GM10266 (cell line): ENCODE results near the gene RHOXF2.
"Not testable (repeated sequence)": the region's sequence is repeated elsewhere in the genome, so short reads cannot be mapped to it uniquely, and the experiment has no call there.

ENCODE experiments used
- DNase-seq: peaks from one replicate; pipeline ENCODE4 v3.0.0; 2012; ENCODE audit errors: extremely low spot score
- TF ChIP-seq, protein P1 (sequence below): IDR thresholded peaks from 2 replicates; pipeline ENCODE4 v1.5.1; 2012; ENCODE audit warnings: mild to moderate bottlenecking, low read depth; ENCODE audit not compliant: control insufficient read depth, insufficient read depth; ENCODE audit errors: missing control alignments

Gene RHOXF2

DNA sequence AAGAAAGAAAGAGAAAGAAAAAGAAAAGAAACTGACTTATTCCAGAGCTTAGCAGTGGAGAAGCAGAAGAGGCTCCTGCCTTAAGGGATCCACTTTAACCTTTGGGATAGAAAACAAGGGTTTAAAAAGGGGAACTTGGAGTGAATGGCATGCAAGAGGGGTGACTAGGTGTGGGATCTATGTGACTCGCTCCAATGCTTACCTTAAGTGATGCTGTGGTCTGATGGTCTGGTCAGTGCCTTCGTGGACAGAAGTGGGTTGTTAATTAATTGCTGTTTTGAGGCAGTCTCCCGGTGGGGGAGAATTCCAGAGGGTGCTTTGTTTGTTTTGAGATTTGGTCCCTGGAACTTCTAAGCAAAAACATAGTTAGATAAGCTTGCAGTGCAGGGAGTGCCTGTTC lies 21.6 kb upstream of the RHOXF2 start:
- TF ChIP-seq, protein P1, sequence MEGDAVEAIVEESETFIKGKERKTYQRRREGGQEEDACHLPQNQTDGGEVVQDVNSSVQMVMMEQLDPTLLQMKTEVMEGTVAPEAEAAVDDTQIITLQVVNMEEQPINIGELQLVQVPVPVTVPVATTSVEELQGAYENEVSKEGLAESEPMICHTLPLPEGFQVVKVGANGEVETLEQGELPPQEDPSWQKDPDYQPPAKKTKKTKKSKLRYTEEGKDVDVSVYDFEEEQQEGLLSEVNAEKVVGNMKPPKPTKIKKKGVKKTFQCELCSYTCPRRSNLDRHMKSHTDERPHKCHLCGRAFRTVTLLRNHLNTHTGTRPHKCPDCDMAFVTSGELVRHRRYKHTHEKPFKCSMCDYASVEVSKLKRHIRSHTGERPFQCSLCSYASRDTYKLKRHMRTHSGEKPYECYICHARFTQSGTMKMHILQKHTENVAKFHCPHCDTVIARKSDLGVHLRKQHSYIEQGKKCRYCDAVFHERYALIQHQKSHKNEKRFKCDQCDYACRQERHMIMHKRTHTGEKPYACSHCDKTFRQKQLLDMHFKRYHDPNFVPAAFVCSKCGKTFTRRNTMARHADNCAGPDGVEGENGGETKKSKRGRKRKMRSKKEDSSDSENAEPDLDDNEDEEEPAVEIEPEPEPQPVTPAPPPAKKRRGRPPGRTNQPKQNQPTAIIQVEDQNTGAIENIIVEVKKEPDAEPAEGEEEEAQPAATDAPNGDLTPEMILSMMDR = no peak

DNA sequence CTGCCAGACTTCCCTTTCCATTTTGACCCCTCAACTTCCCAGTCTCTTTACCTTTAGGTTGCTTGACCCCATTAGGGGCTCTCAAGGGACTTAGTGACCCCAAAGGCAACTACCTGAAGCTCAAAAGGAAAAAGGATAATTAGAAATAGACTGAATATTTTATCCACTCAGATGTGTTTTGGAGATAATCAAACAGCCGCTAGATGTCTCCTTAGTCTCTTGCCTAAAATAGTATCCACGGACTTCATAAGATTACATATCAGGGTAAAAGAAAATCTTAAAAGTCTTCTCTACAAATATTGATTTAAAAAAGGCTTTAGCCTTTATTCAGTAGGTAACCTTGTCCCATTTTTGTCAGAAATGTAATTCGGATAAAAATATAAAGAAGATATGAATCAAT lies 21.0 kb upstream of the RHOXF2 start:
- TF ChIP-seq, protein P1 = no peak
- DNase-seq = no peak

More for the DNA sequence above, 21.6 kb upstream of the RHOXF2 start:
- DNase-seq = no peak

DNA sequence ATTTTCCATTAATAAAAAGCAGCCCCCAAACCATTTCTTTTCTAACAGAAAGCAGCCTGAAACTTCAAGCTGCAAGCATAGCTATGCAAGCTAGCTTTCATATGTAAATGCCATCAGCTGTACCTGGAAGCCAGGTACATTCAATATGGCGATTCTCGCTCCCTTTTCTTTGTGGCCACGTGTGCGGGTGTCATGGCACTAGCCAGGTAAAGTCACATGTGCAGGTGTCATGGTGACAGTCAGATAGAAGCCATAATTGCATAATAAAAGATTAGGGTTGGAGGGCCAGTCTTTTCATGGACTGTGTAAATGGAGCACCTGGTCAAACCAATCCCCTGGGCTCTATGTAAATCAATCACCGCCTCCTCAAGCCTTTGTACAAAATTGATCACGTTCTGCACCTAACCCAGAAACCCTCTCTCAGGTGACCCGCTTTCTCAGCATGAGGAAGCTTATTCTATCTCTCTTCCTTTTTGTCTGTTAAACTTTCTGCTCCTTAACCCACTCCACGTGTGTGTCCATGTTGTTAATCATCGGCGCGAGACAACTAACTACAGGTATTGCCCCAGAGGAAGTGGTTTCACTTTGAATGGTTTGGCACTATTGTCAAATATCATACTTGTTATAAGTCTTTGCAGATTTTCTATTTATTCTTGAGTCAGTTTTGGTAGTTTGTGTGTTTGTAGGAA lies 18.0 kb upstream of the RHOXF2 start:
- no peak for DNase-seq
- TF ChIP-seq, protein P1 = no peak

DNA sequence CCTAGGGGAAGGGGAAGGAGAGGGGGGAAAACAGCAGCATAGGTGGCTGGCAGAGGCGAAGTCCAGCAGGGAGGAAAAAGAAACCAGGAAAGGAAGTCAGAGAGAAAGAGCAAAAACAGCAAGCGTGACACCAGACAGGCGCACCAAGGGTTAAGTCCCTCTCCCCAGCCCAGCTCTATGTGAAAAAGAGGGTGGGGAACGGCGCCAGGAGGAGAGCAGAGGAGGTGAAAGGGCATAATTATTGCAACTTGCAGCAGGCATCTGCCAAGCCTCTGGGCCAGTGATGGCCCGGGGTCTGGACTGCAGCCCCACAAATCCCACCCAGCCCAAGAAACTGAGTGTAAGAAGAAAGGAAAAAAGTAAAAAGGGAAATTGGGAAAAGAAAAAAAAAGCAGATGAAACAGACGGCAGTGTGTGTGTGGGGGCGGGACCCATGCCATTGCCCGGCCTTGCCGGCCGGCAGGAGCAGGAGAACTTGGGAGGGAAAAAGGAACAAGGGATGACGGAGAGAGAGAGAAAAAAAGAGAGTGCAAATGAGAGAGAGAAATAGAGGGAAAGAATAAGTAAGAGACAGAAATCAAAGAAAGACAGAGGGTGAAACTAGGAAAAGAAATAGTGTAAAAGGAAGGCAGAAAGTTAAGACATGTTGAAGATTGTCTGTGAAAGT lies 14.1 kb upstream of the RHOXF2 start:
- TF ChIP-seq, protein P1 = no peak
- DNase-seq = no peak

DNA sequence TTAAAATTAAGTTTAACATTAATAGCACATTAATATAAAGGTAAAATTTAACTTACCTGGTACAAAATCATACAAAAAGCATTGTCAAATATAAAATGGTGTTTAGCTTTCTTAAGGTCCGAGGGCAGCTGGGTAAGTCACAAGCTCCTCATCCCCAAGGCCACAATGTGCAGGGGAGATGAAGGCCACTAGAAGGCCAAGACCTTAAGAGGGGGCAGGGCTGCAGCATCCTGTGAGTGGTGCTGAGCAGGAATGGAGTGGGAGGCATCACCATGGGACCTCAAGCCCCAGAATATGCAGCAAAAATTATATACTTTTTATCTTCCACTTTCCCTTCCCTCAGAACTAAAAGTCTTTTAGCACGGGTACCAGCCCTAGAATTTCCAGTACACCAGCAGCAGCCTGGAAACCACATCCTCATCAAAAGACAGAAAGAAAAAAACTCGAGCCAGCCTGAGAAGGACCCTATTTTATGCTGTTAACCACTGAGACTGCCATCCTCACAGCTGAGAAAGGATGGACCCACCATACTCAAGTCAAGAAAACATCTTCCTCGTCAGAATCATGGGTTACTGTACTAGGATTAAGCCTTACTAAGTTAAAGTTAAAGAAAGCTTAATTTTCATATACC lies 13.0 kb upstream of the RHOXF2 start:
- DNase-seq = no peak
- TF ChIP-seq, protein P1 = no peak

DNA sequence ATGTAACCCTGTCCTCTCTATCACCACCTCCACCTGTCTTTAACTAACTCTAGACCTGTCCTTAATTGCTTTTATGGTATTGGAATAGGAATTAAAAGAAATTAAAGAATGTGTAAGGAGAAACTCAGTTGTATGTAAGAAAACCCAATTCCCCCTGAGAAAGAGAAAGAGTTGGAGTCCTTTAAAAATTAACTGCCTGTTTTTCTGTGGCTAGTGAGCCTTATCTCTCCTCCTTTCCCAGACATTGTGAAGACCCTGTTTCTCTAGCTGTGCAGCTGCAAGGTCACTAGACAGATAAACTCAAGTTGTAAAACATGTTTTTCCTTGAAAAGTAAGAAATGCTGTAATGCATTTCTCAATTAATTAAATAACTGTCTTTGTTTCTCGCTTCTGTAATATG lies 12.1 kb upstream of the RHOXF2 start:
- DNase-seq = not testable (repeated sequence)

DNA sequence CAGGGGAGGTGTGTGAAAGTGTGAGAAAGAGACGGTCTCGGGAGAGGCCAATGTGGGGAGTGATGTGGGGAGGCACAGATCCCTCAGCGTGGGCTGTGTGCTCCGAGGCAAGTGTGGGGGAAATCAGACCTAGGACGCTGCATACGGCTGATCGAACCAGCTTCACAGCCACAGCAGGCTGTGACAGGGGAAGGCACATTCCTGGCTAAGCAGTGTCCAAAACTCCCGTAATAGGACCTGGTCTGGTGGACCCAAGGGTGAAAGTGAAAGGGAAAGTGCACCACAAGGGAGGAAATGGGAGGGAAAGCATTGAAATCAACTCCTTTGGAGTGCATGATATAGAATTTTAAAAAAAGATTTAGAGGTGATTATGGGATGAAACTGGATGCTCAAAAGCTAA lies 10.9 kb upstream of the RHOXF2 start:
- DNase-seq = no peak
- TF ChIP-seq, protein P1 = no peak

DNA sequence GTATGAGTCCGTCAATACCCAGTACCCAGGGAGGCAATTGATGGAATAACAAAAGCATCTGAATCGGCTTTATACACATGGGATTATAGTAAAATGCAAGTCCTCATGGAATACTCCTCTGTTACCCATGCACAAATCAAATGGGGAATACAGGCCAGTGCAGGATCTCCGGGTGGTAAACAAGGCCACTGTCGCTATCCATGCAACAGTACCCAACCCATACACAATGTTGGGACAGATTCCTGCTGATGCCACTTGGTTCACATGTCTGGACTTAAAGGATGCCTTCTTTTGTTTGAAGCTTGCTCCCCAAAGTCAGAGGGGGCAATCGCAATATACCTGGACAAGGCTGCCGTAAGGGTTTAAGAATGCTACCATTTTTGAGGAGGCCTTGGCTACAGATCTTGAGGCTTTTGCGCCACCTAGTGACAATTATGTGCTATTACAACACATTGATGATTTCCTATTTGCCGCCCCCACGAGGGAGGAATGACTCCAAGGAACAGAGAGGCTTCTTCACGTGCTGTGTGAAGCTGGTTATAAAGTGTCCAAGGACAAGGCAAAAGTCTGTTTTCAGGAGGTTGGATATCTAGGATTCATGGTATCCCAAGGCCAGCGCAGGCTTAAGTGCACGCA lies 8.2 kb upstream of the RHOXF2 start:
- DNase-seq = not testable (repeated sequence)

DNA sequence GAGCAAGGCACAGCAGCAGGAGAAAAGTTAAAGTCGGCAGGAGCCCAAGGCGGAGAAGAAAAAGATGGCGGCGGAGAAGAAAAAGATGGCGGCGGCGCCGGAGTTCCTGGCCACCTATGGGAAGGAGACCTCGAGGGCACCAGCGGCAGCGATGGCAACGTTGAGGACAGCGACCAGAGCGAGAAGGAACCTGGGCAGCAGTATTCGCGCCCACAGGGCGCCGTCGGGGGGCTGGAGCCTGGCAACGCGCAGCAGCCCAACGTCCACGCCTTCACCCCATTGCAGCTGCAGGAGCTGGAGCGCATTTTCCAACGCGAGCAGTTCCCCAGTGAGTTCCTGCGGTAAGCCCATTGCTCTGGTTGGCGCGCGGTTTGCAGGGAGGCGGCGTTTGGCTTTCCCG lies 673 bp downstream of the RHOXF2 start:
- not testable (repeated sequence) for DNase-seq

DNA sequence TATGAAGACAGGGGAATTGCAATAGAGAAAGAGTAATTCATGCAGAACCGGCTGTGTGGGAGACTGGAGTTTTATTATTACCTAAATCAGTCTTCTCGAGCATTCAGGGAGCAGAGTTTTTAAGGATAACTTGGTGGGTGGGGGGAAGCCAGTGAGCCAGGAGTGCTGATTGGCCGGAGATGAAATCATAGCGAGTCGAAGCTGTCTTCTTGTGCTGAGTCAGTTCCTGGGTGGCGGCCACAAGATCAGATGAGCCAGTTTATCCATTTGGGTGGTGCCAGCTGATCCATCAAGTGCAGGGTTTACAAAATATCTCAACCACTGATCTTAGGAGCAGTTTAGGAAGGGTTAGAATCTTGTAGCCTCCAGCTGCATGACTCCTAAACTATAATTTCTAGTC lies 34.8 kb downstream of the RHOXF2 start:
- not testable (repeated sequence) for DNase-seq

DNA sequence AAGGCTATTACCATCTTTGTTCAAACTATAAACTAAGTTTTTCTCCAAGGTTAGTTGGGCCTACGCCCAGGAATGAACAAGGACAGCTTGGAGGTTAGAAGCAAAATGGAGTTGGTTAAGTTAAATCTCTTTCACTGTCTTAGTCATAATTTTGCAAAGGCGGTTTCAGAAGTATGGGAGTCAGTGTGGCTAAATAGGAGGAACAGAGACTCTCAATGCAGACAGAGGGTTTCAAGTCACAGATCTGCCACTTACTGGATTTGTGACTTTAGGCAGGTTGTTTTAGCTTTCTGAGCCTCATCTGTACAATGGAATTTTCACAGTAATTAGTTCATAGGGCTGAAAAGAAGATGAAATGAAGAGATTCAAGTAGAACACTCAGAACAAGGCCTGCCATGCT lies 35.3 kb downstream of the RHOXF2 start:
- not testable (repeated sequence) for DNase-seq

DNA sequence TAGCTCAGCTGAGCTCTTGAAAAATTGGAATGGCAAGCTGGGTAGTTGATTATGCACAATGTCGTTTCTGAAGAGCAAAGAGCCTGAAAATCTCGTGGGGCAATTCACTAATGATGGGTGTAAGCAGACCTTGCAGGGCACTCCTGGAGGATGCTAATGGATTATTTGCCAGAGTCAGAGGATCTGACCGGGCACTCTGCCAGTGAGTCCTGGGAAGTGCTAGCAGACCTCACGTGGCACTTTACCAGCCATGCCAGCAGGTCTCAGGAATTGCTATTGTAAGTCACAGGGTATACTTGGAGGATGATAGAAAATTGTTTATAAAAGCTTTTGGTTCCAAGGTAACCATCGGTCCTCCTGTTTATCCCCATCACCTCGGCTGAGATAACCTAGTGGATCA lies 37.4 kb downstream of the RHOXF2 start:
- DNase-seq = not testable (repeated sequence)
